ENCODE results near the gene BDKRB2. TPM values are rescaled to one million over a fixed set of nuclear protein-coding genes. Genes with fewer than 3 reads are reported as not detected.

The BDKRB2 gene
- total RNA-seq, 1 donor from 2014 or later: 2.6 TPM

GRCh38 chr14:96257056-96257455 is 52.4 kb downstream of the BDKRB2 start:
- Histone ChIP-seq H3K27me3 (ENCODE audit: control insufficient read depth in 3 of 3, insufficient read depth in 3 of 3, low read length in 3 of 3) (peaks cover 0 to 6% (median 4%) of the 10 kb centered on the region in 3 donors), H3K4me3 (ENCODE audit: low read length in 3 of 3) (no peak overlapping the region), H3K27ac (ENCODE audit: low read depth, low read length) (no peak overlapping the region), H3K4me1 (ENCODE audit: control insufficient read depth in 3 of 3, insufficient read depth in 3 of 3, low read length in 3 of 3) (peaks cover 9 to 15% (median 11%) of the 10 kb centered on the region in 3 donors), H3K9me3 (ENCODE audit: control insufficient read depth in 3 of 3, low read length in 3 of 3) (peaks cover 0 to 2% (median 0%) of the 10 kb centered on the region in 3 donors), H3K9ac (ENCODE audit: low read depth in 1 of 3, low read length in 3 of 3) (no peak overlapping the region), H3K36me3 (ENCODE audit: control insufficient read depth in 3 of 3, insufficient read depth in 3 of 3, low read length in 3 of 3) (no peaks in the 10 kb centered on the region)

- Histone ChIP-seq H3K4me3 (ENCODE audit: low read length in 3 of 3) (no peak overlapping the region), H3K27me3 (ENCODE audit: control insufficient read depth in 3 of 3, insufficient read depth in 3 of 3, low read length in 3 of 3) (peaks cover 0 to 6% (median 5%) of the 10 kb centered on the region in 3 donors), H3K27ac (ENCODE audit: low read depth, low read length) (no peak overlapping the region), H3K9ac (ENCODE audit: low read depth in 1 of 3, low read length in 3 of 3) (no peak overlapping the region), H3K36me3 (ENCODE audit: control insufficient read depth in 3 of 3, insufficient read depth in 3 of 3, low read length in 3 of 3) (no peaks in the 10 kb centered on the region), H3K4me1 (ENCODE audit: control insufficient read depth in 3 of 3, insufficient read depth in 3 of 3, low read length in 3 of 3) (peaks cover 9 to 15% (median 11%) of the 10 kb centered on the region in 3 donors), H3K9me3 (ENCODE audit: control insufficient read depth in 3 of 3, low read length in 3 of 3) (peaks cover 0 to 2% (median 0%) of the 10 kb centered on the region in 3 donors)
These were observed 53.3 kb downstream of the BDKRB2 start for GRCh38 chr14:96257900-96258299.

GRCh38 chr14:96260341-96260821 is 55.7 kb downstream of the BDKRB2 start:
- Histone ChIP-seq H3K36me3 (ENCODE audit: control insufficient read depth in 3 of 3, insufficient read depth in 3 of 3, low read length in 3 of 3) (no peaks in the 10 kb centered on the region), H3K9me3 (ENCODE audit: control insufficient read depth in 3 of 3, low read length in 3 of 3) (peaks cover 0 to 2% (median 0%) of the 10 kb centered on the region in 3 donors), H3K4me3 (ENCODE audit: low read length in 3 of 3) (no peak overlapping the region), H3K4me1 (ENCODE audit: control insufficient read depth in 3 of 3, insufficient read depth in 3 of 3, low read length in 3 of 3) (peaks cover 7 to 11% (median 10%) of the 10 kb centered on the region in 3 donors), H3K27me3 (ENCODE audit: control insufficient read depth in 3 of 3, insufficient read depth in 3 of 3, low read length in 3 of 3) (peaks cover 0 to 6% (median 5%) of the 10 kb centered on the region in 3 donors), H3K9ac (ENCODE audit: low read depth in 1 of 3, low read length in 3 of 3) (no peak overlapping the region), H3K27ac (ENCODE audit: low read depth, low read length) (no peak overlapping the region)

GRCh38 chr14:96261053-96261452 is 56.4 kb downstream of the BDKRB2 start:
- Histone ChIP-seq H3K9ac (ENCODE audit: low read depth in 1 of 3, low read length in 3 of 3) (no peak overlapping the region), H3K4me3 (ENCODE audit: low read length in 3 of 3) (no peak overlapping the region)

GRCh38 chr14:96261772-96262655 is 57.4 kb downstream of the BDKRB2 start:
- H3K27me3 ChIP-seq (ENCODE audit: control insufficient read depth in 3 of 3, insufficient read depth in 3 of 3, low read length in 3 of 3): peaks cover 0 to 6% (median 5%) of the 10 kb centered on the region in 3 donors
- no peak overlapping the region for H3K4me3 ChIP-seq (ENCODE audit: low read length in 3 of 3)
- no peak overlapping the region for H3K9ac ChIP-seq (ENCODE audit: low read depth in 1 of 3, low read length in 3 of 3)
- H3K4me1 ChIP-seq (ENCODE audit: control insufficient read depth in 3 of 3, insufficient read depth in 3 of 3, low read length in 3 of 3): peaks cover 0 to 2% (median 0%) of the 10 kb centered on the region in 3 donors
- no peak overlapping the region for H3K27ac ChIP-seq (ENCODE audit: low read depth, low read length)
- peaks cover 0 to 2% (median 0%) of the 10 kb centered on the region in 3 donors for H3K9me3 ChIP-seq (ENCODE audit: control insufficient read depth in 3 of 3, low read length in 3 of 3)
- no peaks in the 10 kb centered on the region for H3K36me3 ChIP-seq (ENCODE audit: control insufficient read depth in 3 of 3, insufficient read depth in 3 of 3, low read length in 3 of 3)

More at GRCh38 chr14:96261053-96261452, 56.4 kb downstream of the BDKRB2 start:
- Histone ChIP-seq H3K4me1 (ENCODE audit: control insufficient read depth in 3 of 3, insufficient read depth in 3 of 3, low read length in 3 of 3) (peaks cover under 1 to 5% (median 4%) of the 10 kb centered on the region in 3 donors), H3K27me3 (ENCODE audit: control insufficient read depth in 3 of 3, insufficient read depth in 3 of 3, low read length in 3 of 3) (peaks cover 0 to 6% (median 5%) of the 10 kb centered on the region in 3 donors), H3K36me3 (ENCODE audit: control insufficient read depth in 3 of 3, insufficient read depth in 3 of 3, low read length in 3 of 3) (no peaks in the 10 kb centered on the region), H3K27ac (ENCODE audit: low read depth, low read length) (no peak overlapping the region), H3K9me3 (ENCODE audit: control insufficient read depth in 3 of 3, low read length in 3 of 3) (peaks cover 0 to 2% (median 0%) of the 10 kb centered on the region in 3 donors)

GRCh38 chr14:96263347-96264199 is 58.9 kb downstream of the BDKRB2 start:
- no peak overlapping the region for H3K9ac ChIP-seq (ENCODE audit: low read depth in 1 of 3, low read length in 3 of 3)
- no peak overlapping the region for H3K4me3 ChIP-seq (ENCODE audit: low read length in 3 of 3)
- peaks cover 0 to 2% (median 0%) of the 10 kb centered on the region in 3 donors for H3K4me1 ChIP-seq (ENCODE audit: control insufficient read depth in 3 of 3, insufficient read depth in 3 of 3, low read length in 3 of 3)
- H3K36me3 ChIP-seq (ENCODE audit: control insufficient read depth in 3 of 3, insufficient read depth in 3 of 3, low read length in 3 of 3): no peaks in the 10 kb centered on the region
- H3K27ac ChIP-seq (ENCODE audit: low read depth, low read length): no peak overlapping the region
- peaks cover 0 to 2% (median 0%) of the 10 kb centered on the region in 3 donors for H3K9me3 ChIP-seq (ENCODE audit: control insufficient read depth in 3 of 3, low read length in 3 of 3)
- H3K27me3 ChIP-seq (ENCODE audit: control insufficient read depth in 3 of 3, insufficient read depth in 3 of 3, low read length in 3 of 3): peaks cover 0 to 6% (median 5%) of the 10 kb centered on the region in 3 donors

- H3K4me3 ChIP-seq (ENCODE audit: low read length in 3 of 3): no peak overlapping the region
- no peak overlapping the region for H3K27ac ChIP-seq (ENCODE audit: low read depth, low read length)
- peaks cover 0 to 2% (median 0%) of the 10 kb centered on the region in 3 donors for H3K9me3 ChIP-seq (ENCODE audit: control insufficient read depth in 3 of 3, low read length in 3 of 3)
- H3K4me1 ChIP-seq (ENCODE audit: control insufficient read depth in 3 of 3, insufficient read depth in 3 of 3, low read length in 3 of 3): peaks cover 0 to 2% (median 0%) of the 10 kb centered on the region in 3 donors
- no peak overlapping the region for H3K9ac ChIP-seq (ENCODE audit: low read depth in 1 of 3, low read length in 3 of 3)
- H3K36me3 ChIP-seq (ENCODE audit: control insufficient read depth in 3 of 3, insufficient read depth in 3 of 3, low read length in 3 of 3): no peaks in the 10 kb centered on the region
- peaks cover 0 to 8% (median 5%) of the 10 kb centered on the region in 3 donors for H3K27me3 ChIP-seq (ENCODE audit: control insufficient read depth in 3 of 3, insufficient read depth in 3 of 3, low read length in 3 of 3)
These were observed 59.5 kb downstream of the BDKRB2 start for GRCh38 chr14:96264200-96264553.

GRCh38 chr14:96264853-96265252 is 60.2 kb downstream of the BDKRB2 start:
- H3K27me3 ChIP-seq (ENCODE audit: control insufficient read depth in 3 of 3, insufficient read depth in 3 of 3, low read length in 3 of 3): peaks cover 0 to 8% (median 5%) of the 10 kb centered on the region in 3 donors
- H3K4me3 ChIP-seq (ENCODE audit: low read length in 3 of 3): no peak overlapping the region
- peaks cover 0 to 2% (median 0%) of the 10 kb centered on the region in 3 donors for H3K4me1 ChIP-seq (ENCODE audit: control insufficient read depth in 3 of 3, insufficient read depth in 3 of 3, low read length in 3 of 3)
- no peak overlapping the region for H3K27ac ChIP-seq (ENCODE audit: low read depth, low read length)
- no peak overlapping the region for H3K9ac ChIP-seq (ENCODE audit: low read depth in 1 of 3, low read length in 3 of 3)
- H3K36me3 ChIP-seq (ENCODE audit: control insufficient read depth in 3 of 3, insufficient read depth in 3 of 3, low read length in 3 of 3): no peaks in the 10 kb centered on the region
- H3K9me3 ChIP-seq (ENCODE audit: control insufficient read depth in 3 of 3, low read length in 3 of 3): peaks cover 0 to 2% (median 0%) of the 10 kb centered on the region in 3 donors

- H3K9ac ChIP-seq (ENCODE audit: low read depth in 1 of 3, low read length in 3 of 3): no peak overlapping the region
These were observed 60.9 kb downstream of the BDKRB2 start for GRCh38 chr14:96265383-96266095.

More at GRCh38 chr14:96265383-96266095, 60.9 kb downstream of the BDKRB2 start:
- Histone ChIP-seq H3K36me3 (ENCODE audit: control insufficient read depth in 3 of 3, insufficient read depth in 3 of 3, low read length in 3 of 3) (no peaks in the 10 kb centered on the region), H3K27ac (ENCODE audit: low read depth, low read length) (no peak overlapping the region), H3K4me3 (ENCODE audit: low read length in 3 of 3) (no peak overlapping the region), H3K9me3 (ENCODE audit: control insufficient read depth in 3 of 3, low read length in 3 of 3) (peaks cover 0 to 2% (median 0%) of the 10 kb centered on the region in 3 donors), H3K4me1 (ENCODE audit: control insufficient read depth in 3 of 3, insufficient read depth in 3 of 3, low read length in 3 of 3) (peaks cover 0 to 5% (median under 1%) of the 10 kb centered on the region in 3 donors), H3K27me3 (ENCODE audit: control insufficient read depth in 3 of 3, insufficient read depth in 3 of 3, low read length in 3 of 3) (peaks cover 0 to 8% (median 5%) of the 10 kb centered on the region in 3 donors)
